Right lobe of liver (tissue), 4 donors: ENCODE data around the gene FADS1.

Experiments
- POLR2A ChIP-seq: fragments of 450-650 bp; IDR thresholded peaks from one replicate; pipeline ENCODE4 v1.6.1; 2017; ENCODE audit warnings: antibody characterized with exemption, mild to moderate bottlenecking
- TF ChIP-seq, protein P1 (sequence below), 4 donors: fragments of 200-600 bp in 3 of 4; fragments of 450-650 bp in 1 of 4; IDR thresholded peaks; one replicate each; pipeline versions ENCODE4 v1.5.1 to v1.8.0; 2016 to 2022; ENCODE audit warnings: antibody characterized with exemption in 4 of 4, mild to moderate bottlenecking in 2 of 4
- donor health status: DM: no; HTN: no; CAD: no.
- donor health status: DM: no; HTN: no; CAD: no.
- donor health status: DM: no; HTN: yes; CAD: no.

DNA sequence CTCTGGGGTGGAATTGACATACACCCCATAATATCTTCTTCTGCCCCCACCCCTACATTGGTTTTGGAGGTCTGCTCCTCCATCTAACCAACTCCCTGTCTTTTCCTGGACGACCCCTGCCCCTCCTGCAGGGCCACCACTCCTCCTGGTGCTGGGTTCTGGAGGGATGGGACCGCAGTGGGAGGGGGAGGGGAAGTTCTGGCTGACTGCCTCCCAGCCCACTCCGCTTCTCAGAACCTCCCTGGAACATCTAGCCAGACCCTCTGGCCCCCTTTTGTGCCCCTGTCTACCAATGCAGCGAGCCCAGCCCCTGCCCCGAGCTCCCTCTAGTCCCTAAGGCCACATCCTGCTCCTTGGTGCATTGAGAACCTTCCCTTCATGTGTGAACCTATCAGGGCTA lies 63.1 kb downstream of the FADS1 start:
- TF ChIP-seq, protein P1, sequence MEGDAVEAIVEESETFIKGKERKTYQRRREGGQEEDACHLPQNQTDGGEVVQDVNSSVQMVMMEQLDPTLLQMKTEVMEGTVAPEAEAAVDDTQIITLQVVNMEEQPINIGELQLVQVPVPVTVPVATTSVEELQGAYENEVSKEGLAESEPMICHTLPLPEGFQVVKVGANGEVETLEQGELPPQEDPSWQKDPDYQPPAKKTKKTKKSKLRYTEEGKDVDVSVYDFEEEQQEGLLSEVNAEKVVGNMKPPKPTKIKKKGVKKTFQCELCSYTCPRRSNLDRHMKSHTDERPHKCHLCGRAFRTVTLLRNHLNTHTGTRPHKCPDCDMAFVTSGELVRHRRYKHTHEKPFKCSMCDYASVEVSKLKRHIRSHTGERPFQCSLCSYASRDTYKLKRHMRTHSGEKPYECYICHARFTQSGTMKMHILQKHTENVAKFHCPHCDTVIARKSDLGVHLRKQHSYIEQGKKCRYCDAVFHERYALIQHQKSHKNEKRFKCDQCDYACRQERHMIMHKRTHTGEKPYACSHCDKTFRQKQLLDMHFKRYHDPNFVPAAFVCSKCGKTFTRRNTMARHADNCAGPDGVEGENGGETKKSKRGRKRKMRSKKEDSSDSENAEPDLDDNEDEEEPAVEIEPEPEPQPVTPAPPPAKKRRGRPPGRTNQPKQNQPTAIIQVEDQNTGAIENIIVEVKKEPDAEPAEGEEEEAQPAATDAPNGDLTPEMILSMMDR (IDR thresholded peaks at IDR 0.05), result no peak
- no peak for TF ChIP-seq POLR2A
